SK-MEL-5 (cell line): ENCODE data around the gene MGLL. TPM values are rescaled to one million over a fixed set of nuclear protein-coding genes. Genes with fewer than 3 reads are reported as not detected.

Source experiments
- DNase-seq: peaks from one replicate; pipeline ENCODE4 v3.0.0-alpha.2; 2016; ENCODE audit warnings: low read depth, low spot score
- in situ Hi-C: cut with HindIII; loops from 2 replicates; pipeline ENCODE4 v1.10.0; 2016; ENCODE audit warnings: low sequenced_read_pairs, high pct_unique_total_duplicates, low pct_unique_long_range_greater_than_20kb
- total RNA-seq: library from RNA; depleted of rRNA; stranded (reverse); fragments of >200 nt; shearing (Covaris generic); gene quantifications from 2 replicates; pipeline ENCODE4 v1.2.3, GENCODE V29; 2014

The MGLL gene
- total RNA-seq, 1 experiment from 2014 or later: 3.2 TPM

DNA sequence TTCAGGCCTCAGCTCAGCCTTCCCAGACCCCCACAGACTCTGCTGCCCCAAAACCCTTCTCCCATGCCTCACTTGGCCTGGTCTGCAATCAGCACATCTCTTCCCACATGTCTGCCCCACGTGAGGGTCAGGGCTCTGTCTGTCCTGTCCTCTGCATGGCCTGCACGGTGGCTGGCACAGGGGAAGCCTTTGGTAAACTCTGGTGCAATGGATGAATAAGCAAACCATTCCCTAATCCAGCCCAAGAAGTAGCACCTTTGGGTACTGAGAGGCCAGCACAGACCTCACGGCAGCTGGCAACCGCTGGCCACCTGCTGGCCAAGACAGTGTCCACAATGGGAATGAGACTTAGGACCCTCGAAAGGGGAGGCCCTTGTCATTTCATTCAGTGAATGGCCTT is 121.9 kb downstream of the MGLL start:
- in situ Hi-C loops: no loop called here
- no peak for DNase-seq

DNA sequence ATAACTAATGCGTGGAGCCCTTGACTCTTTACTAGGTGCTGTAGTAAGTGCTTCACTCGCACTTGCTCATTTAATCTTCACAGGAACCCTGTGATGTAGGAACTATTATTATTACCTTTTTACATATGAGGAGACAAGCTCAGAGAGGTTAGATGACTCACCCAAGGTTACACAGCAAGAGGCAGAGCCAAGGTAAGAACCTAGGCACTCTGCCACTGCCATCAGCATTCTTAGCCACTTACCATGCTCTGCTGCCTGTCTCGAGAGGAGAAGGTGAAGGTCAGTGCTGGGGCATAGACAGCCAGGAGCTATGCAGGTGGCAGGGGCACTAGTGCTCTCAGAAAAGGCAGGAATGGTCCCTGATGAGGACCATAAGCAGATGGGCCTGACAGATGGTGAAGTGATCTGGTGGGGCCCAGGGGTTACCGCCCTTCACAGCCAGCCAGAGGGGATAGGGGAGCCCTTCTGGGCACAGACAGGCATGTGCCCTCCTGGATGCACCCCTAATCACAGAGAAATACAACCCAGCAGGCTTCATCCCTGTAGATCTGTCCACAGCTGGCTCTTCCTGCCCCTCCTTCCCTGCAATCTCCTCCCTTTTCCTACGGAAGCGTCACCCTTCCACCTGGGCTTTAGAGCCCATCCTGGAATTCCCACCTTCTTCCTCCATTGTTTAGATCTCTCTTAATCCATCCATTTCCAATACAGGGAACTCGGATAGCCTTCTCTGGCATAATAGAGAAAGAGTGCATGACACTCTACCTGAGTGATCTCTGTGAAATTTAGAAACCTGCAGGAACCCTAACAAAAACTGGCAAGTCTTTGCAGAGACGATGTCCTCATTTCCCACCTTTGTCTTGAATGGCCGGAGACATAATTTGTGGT is 122.7 kb downstream of the MGLL start:
- no peak for DNase-seq

DNA sequence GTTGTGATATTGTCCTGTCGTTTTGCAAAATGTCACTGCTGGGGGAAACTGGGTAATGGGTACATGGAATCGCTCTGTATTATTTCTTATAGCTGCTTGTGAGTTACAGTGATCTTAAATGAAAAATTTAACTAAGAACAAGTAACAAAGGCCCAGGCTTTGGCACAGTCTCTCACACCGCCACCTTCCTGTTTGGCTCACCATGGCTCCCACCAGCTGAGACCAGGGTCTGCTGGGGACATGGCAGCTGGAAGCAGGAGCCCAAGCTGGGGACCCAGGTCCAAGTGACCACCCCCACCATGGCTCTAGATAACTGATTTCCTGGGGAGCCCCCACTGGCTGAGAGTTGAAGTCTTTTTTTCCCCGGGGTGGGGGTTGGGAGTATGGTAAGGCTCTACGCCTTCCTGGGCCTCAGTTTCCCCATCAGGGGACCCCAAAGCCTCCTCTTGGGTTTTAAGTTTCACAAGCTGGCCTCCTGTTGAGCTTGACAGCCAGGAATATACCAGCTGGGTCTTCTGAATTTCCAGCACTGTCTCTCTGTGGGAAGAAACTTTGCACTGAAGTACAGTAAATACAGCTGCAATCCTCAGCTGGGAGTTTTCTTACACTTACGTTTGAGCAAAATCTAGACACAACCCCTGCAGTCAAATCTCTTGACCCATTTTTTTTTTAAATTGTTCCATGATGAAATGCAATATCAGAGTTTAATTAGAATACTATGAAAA is 123.5 kb downstream of the MGLL start:
- in situ Hi-C loops: no loop called here
- no peak for DNase-seq

More for the DNA sequence above, 122.7 kb downstream of the MGLL start:
- in situ Hi-C loops: no loop called here

DNA sequence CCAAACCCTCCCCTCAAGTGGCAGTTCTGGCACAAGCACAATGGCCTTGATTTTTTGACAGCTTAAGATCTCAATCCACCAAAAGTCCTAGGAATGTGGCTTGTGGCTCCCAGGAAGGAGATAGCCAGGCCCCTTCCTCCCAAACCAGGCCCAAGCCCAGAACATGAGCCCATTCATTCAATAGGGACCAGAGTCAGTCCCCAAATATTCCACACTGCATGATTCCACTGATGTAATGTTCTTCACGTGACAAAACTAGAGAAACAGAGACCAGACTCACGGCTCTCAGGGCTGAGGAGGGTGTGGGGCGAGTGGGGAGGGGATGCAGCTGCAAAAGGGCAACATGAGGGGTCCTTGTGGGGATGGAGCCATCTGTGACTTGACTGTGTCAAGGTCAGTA is 124.0 kb downstream of the MGLL start:
- in situ Hi-C loops: no loop called here
- no peak for DNase-seq

DNA sequence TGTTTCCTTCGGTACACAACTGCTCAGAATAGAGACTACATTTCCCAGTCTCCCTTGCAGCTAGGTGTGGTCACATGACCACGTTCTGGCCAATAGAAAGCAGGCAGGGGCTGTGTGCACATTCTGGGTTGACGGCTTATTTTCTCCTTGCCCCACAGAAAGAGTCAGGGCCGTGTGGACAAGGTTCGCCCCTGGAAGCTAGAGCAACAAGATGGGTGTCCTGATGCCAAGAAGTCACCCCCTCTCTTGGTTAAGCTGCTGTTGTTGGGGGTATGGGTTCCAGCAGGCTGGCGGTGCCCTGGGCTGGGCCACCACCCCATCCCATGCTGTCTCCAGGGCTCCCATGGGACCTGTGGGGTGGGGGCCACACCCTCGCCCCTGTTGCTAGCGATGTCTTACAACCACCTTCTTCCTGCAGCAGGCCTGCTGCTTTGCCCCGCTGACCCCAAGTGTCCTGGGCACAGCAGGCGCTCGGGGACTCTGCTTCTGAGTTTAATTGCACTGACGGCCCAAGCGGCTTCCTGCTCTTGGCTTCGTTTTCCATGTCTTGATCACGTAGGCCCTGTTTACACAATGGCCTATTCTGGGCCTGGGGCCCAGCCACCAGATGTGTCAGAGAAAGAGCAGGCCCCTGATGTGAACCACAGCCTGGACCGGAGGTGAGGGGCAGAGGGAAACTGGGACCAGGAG is 124.6 kb downstream of the MGLL start:
- in situ Hi-C loops: no loop called here
- peak; percentile 88 for DNase-seq

DNA sequence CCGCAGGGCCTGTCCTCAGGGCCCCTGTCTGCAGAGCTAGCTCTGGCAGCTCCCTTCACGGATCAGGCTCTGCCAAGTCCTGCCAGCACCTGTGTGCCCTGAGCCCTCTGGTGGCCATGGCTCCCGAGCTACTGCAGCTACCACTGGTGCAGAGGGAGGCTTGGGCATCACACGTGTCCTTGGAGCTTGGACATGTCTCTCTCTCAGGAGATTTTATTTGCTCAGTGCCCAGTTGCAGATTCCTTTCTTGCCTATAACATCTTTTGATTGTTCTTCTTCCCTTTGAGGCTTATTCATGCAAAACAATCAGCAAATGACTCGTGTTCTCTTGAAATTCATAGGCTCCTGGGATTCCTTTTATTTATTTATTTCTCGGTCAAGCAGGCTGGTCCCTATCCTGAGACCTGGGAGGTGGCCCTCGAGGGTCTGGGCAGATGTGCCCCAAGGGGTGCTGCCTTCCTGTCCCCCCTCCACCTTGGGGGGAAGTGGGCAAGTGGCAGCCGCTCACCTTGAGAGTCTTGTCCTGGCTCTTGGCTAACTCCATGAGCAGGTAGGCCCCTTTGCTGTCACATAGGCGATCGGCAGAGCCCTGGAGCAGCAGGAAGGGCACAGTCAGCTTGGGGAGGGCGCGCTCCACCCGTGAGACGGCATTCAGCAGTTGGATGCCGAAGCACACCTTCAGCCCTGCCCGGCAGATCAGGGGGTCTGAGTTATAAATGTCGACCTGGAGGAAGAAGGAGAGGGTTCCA is 127.7 kb downstream of the MGLL start:
- in situ Hi-C loops: no loop called here
- peak; percentile 71 for DNase-seq

- DNase-seq: no peak
- in situ Hi-C loops: no loop called here
These were observed 128.9 kb downstream of the MGLL start for GRCh38 chr3:127693336-127693843.

DNA sequence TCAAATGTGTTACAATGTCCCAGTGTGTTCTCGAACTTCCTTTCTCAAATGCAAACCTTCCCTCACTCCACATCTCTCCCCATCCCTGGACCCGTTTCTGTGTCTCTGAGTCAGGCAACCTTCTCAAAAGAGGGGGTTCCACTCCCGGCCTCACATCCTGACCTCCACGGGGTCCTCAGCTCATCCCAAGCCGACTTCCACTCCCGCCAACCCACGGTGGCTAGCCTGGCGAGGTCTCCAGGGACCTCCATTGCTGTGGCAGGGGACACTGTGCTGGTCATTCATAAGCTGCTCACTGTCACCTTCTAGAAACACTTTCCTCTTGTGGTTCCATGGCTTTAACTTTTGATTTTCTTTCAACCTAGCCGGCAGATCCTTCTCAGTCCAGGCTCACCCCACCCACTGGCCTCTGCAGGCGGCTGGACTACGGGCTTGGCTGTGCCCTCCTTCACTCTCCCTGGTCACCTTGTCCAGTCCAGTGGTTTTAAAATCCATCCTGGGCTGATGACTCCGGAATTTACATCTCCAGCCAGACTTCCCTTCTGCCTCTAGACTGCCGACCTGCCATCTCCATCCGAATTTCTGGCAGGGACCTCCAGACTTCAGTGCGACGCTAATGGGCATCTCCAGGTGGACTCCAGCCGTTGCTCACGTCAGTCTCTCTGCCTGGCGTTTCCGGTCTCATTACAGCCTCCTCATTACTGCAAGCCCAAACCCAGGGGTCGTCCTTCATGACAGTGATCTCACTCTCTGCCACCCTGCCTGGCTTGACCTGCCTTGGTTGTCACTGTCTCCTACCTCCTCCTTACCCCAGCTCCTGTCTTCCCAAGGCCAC is 129.6 kb downstream of the MGLL start:
- DNase-seq: no peak
- in situ Hi-C loops: no loop called here

GRCh38 chr3:127691974-127692373 is 130.3 kb downstream of the MGLL start:
- DNase-seq: no peak
- in situ Hi-C loops: no loop called here

GRCh38 chr3:127691489-127691888 is 130.8 kb downstream of the MGLL start:
- in situ Hi-C loops: no loop called here
- no peak for DNase-seq

- in situ Hi-C loops: no loop called here
- peak; percentile 85 for DNase-seq
These were observed 131.4 kb downstream of the MGLL start for GRCh38 chr3:127690823-127691452.

DNA sequence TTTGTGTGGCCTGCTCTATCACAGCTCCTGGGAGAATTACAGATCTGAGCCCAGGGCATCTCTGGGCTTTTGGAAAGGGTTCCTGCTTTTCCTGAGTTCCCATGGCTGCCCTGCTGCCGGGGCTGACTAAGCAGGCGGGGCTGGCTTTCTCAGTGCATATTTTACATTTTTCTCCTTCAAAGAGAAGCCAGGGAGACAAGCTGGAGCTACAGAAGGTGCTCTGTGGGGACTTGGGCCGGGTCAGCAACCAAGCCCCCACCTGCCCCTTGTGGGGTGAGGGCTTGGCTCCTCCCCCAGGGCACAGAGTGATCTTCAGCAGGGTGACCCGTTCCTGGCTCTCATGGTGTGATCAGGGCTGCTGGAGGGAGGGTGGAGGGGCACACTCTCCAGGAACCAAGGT is 132.2 kb downstream of the MGLL start:
- no peak for DNase-seq
- in situ Hi-C loops: no loop called here

DNA sequence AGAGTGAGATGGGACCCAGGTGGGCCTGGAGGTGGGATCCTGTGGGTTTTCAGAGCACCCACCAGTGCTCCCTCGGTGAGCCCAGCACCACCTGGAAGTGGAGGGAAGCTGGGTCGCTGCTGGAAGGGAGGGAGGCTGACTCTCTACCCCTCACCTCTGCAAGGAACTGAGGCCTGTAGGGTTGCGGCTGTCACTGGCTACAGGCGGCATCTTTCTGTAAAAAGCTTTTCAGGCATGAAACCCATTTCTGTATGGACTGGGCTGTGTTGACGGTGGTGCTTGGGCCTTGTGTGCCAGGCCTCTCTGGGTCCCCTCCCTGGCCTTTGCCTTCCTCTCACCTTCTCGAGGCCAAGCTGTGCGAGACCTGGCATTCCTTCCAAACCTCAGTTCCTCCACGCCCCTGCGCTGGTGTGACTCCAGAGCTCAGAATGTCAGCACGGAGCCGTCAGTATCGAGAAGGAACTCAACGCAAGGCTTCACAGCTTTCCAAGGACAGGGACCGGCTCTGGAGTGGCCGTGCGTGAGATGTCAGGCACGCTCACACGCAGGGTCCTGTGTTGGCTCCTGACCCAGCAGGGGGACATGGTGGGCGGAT is 133.0 kb downstream of the MGLL start:
- in situ Hi-C loops: no loop called here
- no peak for DNase-seq

DNA sequence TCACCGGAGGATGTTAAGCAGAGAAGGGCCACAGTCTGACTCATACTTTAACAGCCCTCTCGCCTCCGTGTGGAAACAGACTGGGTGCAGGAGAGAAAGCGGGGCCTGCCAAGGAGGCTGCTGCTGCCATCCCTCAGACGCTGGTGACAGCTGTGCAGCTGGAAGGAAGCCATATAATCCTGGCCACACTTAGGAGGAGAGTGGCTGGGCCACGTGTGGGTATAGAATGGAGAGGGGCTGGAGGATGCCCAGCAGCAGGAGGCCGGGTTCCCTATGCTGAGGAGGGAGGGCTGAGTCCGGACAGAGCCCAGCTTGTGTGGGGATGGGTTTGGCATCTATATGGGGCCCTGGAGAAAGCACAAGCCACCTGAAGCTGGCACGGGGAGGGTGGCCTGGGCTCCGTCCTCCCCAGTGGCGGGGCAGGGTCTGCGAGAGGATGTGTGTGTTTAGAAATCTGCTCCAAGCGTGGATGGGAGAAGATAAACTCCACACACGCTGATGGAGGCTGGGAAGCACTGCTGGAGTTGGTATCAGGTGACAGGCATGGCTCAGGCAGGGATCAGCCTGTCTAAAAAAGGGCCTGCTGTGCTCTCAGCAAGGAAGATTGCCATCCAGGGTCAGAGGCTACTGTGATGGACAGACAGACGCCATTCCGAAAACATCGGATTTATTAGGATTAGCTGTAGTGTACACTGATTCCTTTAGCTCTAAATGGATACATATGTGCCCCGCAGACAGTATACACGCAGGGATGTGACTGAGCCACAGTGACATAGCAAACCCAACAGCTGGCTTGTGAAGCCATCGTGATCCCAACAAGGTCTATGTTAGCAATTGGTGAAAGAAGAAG is 133.7 kb downstream of the MGLL start:
- in situ Hi-C loops: no loop called here
- DNase-seq: no peak

DNA sequence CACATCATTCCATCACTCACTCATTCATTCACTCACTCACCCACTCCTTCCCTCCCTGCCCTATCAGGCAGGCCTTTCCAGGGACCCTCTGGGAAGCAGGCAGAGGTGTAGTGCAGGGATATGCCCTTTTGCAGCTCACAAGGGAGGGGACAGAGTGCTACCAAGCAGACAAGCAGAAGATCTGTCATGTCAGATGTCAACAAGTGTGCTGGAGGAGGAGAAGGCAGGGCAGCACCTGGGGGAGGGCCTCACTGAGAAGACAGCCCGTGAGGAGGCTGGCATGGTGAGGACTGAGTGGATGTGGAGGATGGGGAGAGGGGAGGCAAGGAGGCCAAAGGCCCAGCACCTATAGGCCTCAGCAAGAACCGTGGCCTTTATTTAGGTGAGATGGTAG is 134.3 kb downstream of the MGLL start:
- no peak for DNase-seq
- in situ Hi-C loops: no loop called here
